Tibial artery (tissue), 4 donors: ENCODE measurements around the gene OR10G2.
"Not testable (repeated sequence)": the region's sequence is repeated elsewhere in the genome, so short reads cannot be mapped to it uniquely, and the experiment has no call there.

ENCODE experiments used
- DNase-seq, 2 donors: peaks; one replicate each; pipeline ENCODE4 v3.0.0-alpha.2; 2019
- H3K27ac ChIP-seq, 2 donors: fragments of 200-600 bp; sonication (generic) in 1 of 2; 1 replicate in 1 of 2; 2 replicates in 1 of 2; pipeline ENCODE4 v1.5.1; 2018 to 2019; ENCODE audit warnings: mild to moderate bottlenecking in 1 of 2
- H3K27me3 ChIP-seq, 2 donors: fragments of 200-600 bp; sonication (generic) in 1 of 2; one replicate each; pipeline versions ENCODE4 v1.5.1 to v1.6.0; 2016 to 2019
- H3K36me3 ChIP-seq, 3 donors: fragments of 200-600 bp; sonication (generic) in 2 of 3; one replicate each; pipeline ENCODE4 v1.5.1; 2016 to 2019; ENCODE audit warnings: mild to moderate bottlenecking in 2 of 3
- H3K4me1 ChIP-seq, 4 donors: fragments of 200-600 bp; sonication (generic) in 2 of 4; 1 replicate in 3 of 4; 2 replicates in 1 of 4; pipeline ENCODE4 v1.5.1; 2016 to 2019
- H3K4me3 ChIP-seq, 2 donors: fragments of 200-600 bp; sonication (generic) in 1 of 2; 1 replicate in 1 of 2; 2 replicates in 1 of 2; pipeline ENCODE4 v1.5.1; 2018 to 2019; ENCODE audit warnings: mild to moderate bottlenecking in 2 of 2
- H3K9me3 ChIP-seq, 3 donors: fragments of 200-600 bp; sonication (generic) in 1 of 3; one replicate each; pipeline ENCODE4 v1.5.1; 2016 to 2019
- intact Hi-C: fragments of 100-400 bp; cut with DNase I; formaldehyde crosslinking; loops from one replicate; pipeline ENCODE4 v1.15.0; 2023; ENCODE audit warnings: low total_unique reads
- TF ChIP-seq, protein P1 (sequence below), 2 experiments: fragments of 200-600 bp in 1 of 2; fragments of 450-650 bp in 1 of 2; IDR thresholded peaks; one replicate each; pipeline ENCODE4 v1.5.1; 2017 to 2019; ENCODE audit warnings: antibody characterized with exemption in 2 of 2, mild to moderate bottlenecking in 1 of 2, moderate library complexity in 1 of 2

Gene OR10G2

GRCh38 chr14:21626491-21627230 is 8.1 kb downstream of the OR10G2 start:
- H3K4me1 ChIP-seq, result no peaks in the 10 kb centered on the region
- DNase-seq, result no peak
- no peaks in the 10 kb centered on the region for H3K36me3 ChIP-seq
- no peaks in the 10 kb centered on the region for H3K9me3 ChIP-seq
- no peaks in the 10 kb centered on the region for H3K27me3 ChIP-seq
- no peak overlapping the region for H3K4me3 ChIP-seq
- TF ChIP-seq, protein P1, sequence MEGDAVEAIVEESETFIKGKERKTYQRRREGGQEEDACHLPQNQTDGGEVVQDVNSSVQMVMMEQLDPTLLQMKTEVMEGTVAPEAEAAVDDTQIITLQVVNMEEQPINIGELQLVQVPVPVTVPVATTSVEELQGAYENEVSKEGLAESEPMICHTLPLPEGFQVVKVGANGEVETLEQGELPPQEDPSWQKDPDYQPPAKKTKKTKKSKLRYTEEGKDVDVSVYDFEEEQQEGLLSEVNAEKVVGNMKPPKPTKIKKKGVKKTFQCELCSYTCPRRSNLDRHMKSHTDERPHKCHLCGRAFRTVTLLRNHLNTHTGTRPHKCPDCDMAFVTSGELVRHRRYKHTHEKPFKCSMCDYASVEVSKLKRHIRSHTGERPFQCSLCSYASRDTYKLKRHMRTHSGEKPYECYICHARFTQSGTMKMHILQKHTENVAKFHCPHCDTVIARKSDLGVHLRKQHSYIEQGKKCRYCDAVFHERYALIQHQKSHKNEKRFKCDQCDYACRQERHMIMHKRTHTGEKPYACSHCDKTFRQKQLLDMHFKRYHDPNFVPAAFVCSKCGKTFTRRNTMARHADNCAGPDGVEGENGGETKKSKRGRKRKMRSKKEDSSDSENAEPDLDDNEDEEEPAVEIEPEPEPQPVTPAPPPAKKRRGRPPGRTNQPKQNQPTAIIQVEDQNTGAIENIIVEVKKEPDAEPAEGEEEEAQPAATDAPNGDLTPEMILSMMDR (IDR thresholded peaks at IDR 0.05), result no peak
- no peak overlapping the region for H3K27ac ChIP-seq
- intact Hi-C loops, result no loop called here

- no peaks in the 10 kb centered on the region for H3K36me3 ChIP-seq
- H3K9me3 ChIP-seq, result no peaks in the 10 kb centered on the region
- DNase-seq, result no peak
- H3K4me3 ChIP-seq, result no peak overlapping the region
- H3K4me1 ChIP-seq, result no peaks in the 10 kb centered on the region
- intact Hi-C loops, result no loop called here
- TF ChIP-seq, protein P1 (IDR thresholded peaks at IDR 0.05), result no peak
- no peaks in the 10 kb centered on the region for H3K27me3 ChIP-seq
- no peak overlapping the region for H3K27ac ChIP-seq
These were observed 17.1 kb downstream of the OR10G2 start for GRCh38 chr14:21617614-21618013.

GRCh38 chr14:21614240-21614639 is 20.5 kb downstream of the OR10G2 start:
- intact Hi-C loops, result no loop called here
- H3K4me3 ChIP-seq, result no peak overlapping the region
- no peaks in the 10 kb centered on the region for H3K4me1 ChIP-seq
- TF ChIP-seq, protein P1 (IDR thresholded peaks at IDR 0.05), result no peak
- H3K9me3 ChIP-seq, result no peaks in the 10 kb centered on the region
- H3K27me3 ChIP-seq, result no peaks in the 10 kb centered on the region
- no peaks in the 10 kb centered on the region for H3K36me3 ChIP-seq
- no peak for DNase-seq
- H3K27ac ChIP-seq, result no peak overlapping the region

DNA sequence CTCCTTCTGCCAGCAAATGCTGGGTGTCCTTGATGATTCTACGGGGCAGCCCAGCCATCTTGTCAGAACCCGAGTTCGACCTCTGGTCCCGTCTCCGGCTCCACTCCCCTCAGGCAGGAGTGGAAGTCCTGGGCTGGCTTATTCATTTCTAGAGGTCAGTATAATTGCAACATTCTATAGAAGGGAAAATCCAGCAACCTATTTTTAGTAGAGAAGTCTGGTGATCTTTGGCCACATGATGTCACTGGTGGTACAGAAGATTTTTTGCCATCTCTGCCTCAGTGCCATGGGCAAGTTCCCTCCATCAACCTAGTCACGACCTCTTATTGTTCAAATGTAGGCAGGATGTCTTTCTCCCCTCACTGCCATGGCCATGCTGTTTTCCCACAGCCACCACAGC is 22.4 kb downstream of the OR10G2 start:
- intact Hi-C loops, result no loop called here
- TF ChIP-seq, protein P1 (IDR thresholded peaks at IDR 0.05), result no peak

DNA sequence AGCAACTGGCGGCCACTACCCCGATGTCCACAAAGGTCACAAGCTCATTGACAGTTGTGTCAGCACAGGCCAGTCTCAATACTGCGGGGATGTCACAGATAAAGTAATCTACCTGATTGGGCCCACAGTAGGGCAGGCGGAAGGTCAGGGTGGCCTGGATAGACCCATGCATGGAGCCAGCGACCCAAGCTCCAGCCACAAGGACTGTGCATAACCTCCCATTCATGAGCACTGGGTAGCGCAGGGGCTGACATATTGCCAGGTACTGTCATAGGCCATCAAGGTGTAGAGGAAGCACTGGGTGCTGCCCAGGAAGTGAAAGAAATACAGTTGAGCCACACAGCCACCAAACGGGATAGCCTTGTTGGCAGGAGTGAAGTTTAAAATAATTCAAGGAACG is 32.6 kb downstream of the OR10G2 start:
- H3K4me1 ChIP-seq, H3K27ac ChIP-seq, H3K36me3 ChIP-seq, DNase-seq, H3K9me3 ChIP-seq, H3K4me3 ChIP-seq, H3K27me3 ChIP-seq, intact Hi-C loops: not testable (repeated sequence)

More for the DNA sequence above, 22.4 kb downstream of the OR10G2 start:
- Histone ChIP-seq H3K4me1 (no peaks in the 10 kb centered on the region), H3K27ac (no peak overlapping the region), H3K36me3 (no peaks in the 10 kb centered on the region), H3K9me3 (no peaks in the 10 kb centered on the region), H3K27me3 (no peaks in the 10 kb centered on the region), H3K4me3 (no peak overlapping the region)
- no peak for DNase-seq

DNA sequence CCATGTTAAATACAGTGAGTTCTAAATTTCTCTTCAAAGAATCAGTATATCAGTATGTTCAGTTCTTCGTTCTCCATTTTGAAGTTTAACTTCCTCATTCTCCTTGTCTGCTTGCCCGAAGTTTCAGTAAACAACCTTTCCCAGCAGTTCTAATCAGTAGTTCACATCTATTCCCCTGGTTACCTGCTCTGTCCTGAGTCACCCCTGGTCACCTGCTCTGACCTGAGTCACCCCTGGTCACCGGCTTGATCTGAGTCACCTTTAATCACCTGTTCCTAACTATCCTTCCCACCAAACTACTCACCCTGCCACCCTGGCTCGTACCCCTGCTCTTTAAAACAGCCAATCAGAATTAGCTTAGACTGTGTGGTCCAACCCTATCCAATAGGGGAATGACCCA is 45.4 kb downstream of the OR10G2 start:
- TF ChIP-seq, protein P1 (IDR thresholded peaks at IDR 0.05), result no peak
- H3K36me3 ChIP-seq, result no peaks in the 10 kb centered on the region
- H3K4me1 ChIP-seq, result no peaks in the 10 kb centered on the region
- H3K9me3 ChIP-seq, result peaks cover 0 to 15% (median 8%) of the 10 kb centered on the region in 3 donors
- H3K4me3 ChIP-seq, result no peak overlapping the region
- peaks cover 0 to 5% of the 10 kb centered on the region in 2 donors for H3K27me3 ChIP-seq
- H3K27ac ChIP-seq, result no peak overlapping the region
- intact Hi-C loops, result no loop called here
- no peak for DNase-seq
